ENCODE results near the gene ODAD4. TPM values are rescaled to one million over a fixed set of nuclear protein-coding genes. Genes with fewer than 3 reads are reported as not detected.
A peak's percentile ranks its signal among the peaks of the same experiment; 100 is the strongest.

Gene ODAD4
- polyA plus RNA-seq, 1 of the 3 experiments (the other 2 are of a cell fraction) = 1.1 TPM

- Histone ChIP-seq H3K9me3 (no peaks in the 10 kb centered on the region), H3K4me3 (ENCODE audit: low read depth in 2 of 2, low read length in 1 of 2) (no peak overlapping the region), H3K36me3 (replicated peaks in 1 of 2; ENCODE audit: control insufficient read depth in 1 of 2, insufficient read depth in 2 of 2, low read length in 1 of 2) (peaks cover 44 to 70% of the 10 kb centered on the region in 2 experiments), H3K4me2 (no peak overlapping the region), H3K27me3 (ENCODE audit: insufficient read depth) (no peaks in the 10 kb centered on the region), H3K9me2 (no peaks in the 10 kb centered on the region), H3K9ac (no peak overlapping the region), H4K20me1 (ENCODE audit: insufficient read depth) (0 out of 2 replicates have a peak, but pooled peaks cover 8% of the 10 kb centered on the region), H3K27ac (ENCODE audit: low read depth in 2 of 2, low read length in 1 of 2) (peak overlapping the region in 1 of 2 experiments; percentile 92; a peak in 2 of 4 replicates), H3F3A (replicated peaks; ENCODE audit: insufficient read depth) (peaks cover 8% of the 10 kb centered on the region), H3K4me1 (ENCODE audit: control insufficient read depth in 1 of 2, insufficient read depth in 2 of 2, low read depth in 1 of 2, low read length in 1 of 2) (peaks cover 0 to 72% of the 10 kb centered on the region in 2 experiments; a peak in 2 of 4 replicates), H3K79me2 (ENCODE audit: insufficient read depth) (peaks cover 56% of the 10 kb centered on the region), H2AFZ (ENCODE audit: low read depth) (no peak overlapping the region)
- DNase-seq = no peak
- ChIA-PET POLR2A (interaction anchor here (1.5 to 1.8 kb wide), 2 partner anchors 11 to 45 kb away, joined by 3 to 19 read pairs; partner anchors contain the start of gene DNAJC7), CTCF (interaction anchor here (0.7 to 5.4 kb wide), 6 partner anchors 11 to 185 kb away, joined by 3 to 47 read pairs (median 3); partner anchors contain the start of genes DNAJC7 and JUP)
- WGBS (ENCODE audit: low lambda C conversion rate) = 83% methylated on average over 10 of the region's 18 CpGs
- TF ChIP-seq ZBTB33 (IDR thresholded peaks at IDR 0.05; ENCODE audit: borderline replicate concordance, low read depth) (no peak), SIN3A (IDR thresholded peaks at IDR 0.05; ENCODE audit: borderline replicate concordance, low read depth, low read length) (no peak), RXRA (IDR thresholded peaks at IDR 0.05; ENCODE audit: borderline replicate concordance, low read depth) (no peak), TAF1 (IDR thresholded peaks at IDR 0.05; ENCODE audit: borderline replicate concordance, low read depth, low read length) (no peak), USF1 (IDR thresholded peaks at IDR 0.05; ENCODE audit: borderline replicate concordance, low read depth) (no peak), PBX3 (IDR thresholded peaks at IDR 0.05) (no peak), GABPA (IDR thresholded peaks at IDR 0.05; ENCODE audit: low read depth) (no peak), FOXJ3 (CRISPR knock-in tag; IDR thresholded peaks at IDR 0.05) (no peak), EZH2phosphoT487 (IDR thresholded peaks at IDR 0.05; ENCODE audit: borderline replicate concordance, low read depth) (no peak), RAD21 (IDR thresholded peaks at IDR 0.05; ENCODE audit: low read length) (no peak), REST (IDR thresholded peaks at IDR 0.05; ENCODE audit: low read depth, low read length) (no peak), MXI1 (IDR thresholded peaks at IDR 0.05; ENCODE audit: low read depth, low read length) (no peak), USF2 (IDR thresholded peaks at IDR 0.05; ENCODE audit: borderline replicate concordance, low read depth, low read length) (no peak), TCF12 (IDR thresholded peaks at IDR 0.05) (no peak)
Observed at GRCh38 chr17:41971721-41972523, 41.5 kb downstream of the ODAD4 start.
